HG03060 (cell line): Measurements from ENCODE around the gene MAN1C1.
"Not testable (repeated sequence)": the region's sequence is repeated elsewhere in the genome, so short reads cannot be mapped to it uniquely, and the experiment has no call there.

Source experiments
- ATAC-seq: cut with Tn5 transposase; IDR thresholded peaks from one replicate; pipeline ENCODE4 v1.9.1; 2021; ENCODE audit warnings: low read depth, moderate number of reproducible peaks; ENCODE audit not compliant: unreplicated experiment

MAN1C1 gene

DNA sequence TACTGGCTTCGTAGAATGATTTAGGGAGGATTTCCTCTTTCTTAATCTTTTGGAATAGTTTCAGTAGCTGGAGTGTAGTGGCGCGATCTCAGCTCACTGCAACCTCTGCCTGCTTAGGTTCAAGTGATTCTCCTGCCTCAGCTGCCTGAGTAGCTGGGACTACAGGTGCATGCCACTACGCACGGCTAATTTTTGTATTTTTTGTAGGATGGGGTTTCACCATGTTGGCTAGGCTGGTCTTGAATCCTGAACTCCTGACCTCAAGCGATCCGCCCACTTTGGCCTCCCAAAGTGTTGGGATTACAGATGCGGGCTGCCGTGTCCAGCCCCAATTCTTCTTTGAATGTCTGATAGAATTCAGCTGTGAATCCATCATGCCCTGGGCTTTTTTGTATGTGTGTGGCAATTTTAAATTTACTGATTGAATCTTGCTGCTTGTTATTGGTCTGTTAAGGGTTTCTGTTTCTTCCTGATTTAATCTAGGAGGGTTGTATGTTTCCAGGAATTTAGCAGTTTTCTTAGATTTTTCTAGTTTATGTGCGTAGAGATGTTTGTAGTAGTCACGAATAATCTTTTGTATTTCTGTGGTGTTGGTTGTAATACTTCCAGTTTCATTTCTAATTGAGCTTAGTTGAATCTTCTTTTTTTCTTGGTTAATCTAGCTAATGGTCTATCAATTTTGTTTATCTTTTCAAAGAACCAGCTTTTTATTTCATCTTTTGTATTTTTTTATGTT lies 15.3 kb downstream of the MAN1C1 start:
- ATAC-seq = no peak

DNA sequence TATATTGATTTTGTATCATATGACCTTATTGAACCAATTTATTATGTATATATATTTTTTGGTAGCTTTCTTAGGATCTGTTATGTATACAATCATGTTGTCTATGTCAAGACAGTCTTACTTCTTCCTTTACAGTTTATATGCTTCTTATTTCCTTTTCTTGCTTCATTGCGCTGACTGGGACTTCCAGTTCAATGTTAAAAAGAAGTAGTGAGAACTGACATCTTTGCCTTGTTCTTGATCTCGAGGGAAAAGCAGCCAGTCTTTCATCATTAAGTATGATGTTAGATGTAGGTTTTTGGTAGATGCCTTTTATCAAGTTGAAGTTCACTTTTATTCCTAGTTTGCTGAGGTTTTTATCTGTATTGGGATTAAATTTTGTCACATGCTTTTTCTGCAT lies 17.5 kb downstream of the MAN1C1 start:
- ATAC-seq = no peak

DNA sequence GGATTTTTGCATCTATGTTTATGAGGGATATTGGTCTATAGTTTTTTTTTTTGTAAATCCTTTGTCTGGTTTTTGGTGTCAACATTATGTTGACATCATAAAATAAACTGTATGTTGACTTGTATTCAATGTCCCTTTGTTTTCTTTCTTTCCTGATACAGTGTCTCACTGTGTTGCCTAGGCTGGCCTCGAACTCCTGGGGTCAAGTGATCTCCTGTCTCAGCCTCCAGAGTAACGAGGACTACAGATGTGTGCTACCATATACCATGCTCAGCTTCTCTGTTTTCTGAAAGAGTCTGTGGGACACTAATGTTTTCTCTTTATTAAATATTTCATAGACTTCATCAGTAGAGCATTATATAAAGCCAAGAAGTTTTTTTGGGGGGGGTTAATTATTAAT lies 18.3 kb downstream of the MAN1C1 start:
- ATAC-seq = no peak

DNA sequence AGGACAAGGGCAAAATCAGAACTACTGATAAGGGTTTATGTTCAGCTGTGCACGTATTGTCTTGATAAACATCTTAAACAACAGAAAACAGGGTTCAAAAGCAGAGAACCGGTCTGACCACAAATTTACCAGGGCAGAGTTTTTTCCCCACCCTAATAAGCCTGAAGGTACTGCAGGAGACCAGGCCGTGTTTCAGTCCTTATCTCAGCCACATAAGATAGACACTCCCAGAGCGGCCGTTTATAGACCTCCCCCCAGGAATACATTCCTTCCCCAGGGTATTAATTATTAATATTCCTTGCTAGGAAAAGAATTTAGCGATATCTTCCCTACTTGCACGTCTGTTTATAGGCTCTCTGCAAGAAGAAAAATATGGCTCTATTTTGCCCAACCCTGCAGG lies 19.6 kb downstream of the MAN1C1 start:
- ATAC-seq = not testable (repeated sequence)

DNA sequence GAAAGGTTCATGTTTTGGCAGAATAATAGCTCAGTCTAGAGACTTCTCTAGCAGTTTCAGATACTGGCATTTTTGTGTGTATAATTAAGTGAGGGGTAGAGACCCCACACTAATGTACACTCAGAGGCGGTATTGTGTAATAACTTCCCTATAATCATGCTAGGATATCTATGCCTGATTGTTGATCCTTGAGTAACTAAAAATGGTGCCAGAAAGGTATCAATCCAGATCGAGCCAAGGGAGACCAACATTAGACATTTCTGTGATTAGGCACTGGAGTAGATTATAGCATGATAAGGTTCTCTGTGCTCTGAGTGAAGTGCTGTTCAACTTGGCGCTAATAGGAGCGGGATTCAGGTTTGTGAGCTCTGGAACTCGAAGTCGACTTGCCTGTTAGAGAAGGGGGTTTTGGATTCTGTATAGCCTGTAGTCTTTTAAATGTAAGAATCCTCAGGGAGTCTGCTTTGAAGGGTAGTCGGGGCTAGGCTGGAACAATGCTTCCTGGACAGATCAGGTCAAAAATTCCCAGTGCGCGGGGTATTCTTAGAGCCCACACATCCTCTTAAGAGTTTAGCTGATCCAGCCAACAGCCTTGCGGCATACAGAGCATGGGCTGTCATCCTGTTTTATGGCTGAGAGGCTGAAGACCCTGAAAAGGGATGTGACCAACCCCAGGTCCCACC lies 24.2 kb downstream of the MAN1C1 start:
- ATAC-seq = no peak

DNA sequence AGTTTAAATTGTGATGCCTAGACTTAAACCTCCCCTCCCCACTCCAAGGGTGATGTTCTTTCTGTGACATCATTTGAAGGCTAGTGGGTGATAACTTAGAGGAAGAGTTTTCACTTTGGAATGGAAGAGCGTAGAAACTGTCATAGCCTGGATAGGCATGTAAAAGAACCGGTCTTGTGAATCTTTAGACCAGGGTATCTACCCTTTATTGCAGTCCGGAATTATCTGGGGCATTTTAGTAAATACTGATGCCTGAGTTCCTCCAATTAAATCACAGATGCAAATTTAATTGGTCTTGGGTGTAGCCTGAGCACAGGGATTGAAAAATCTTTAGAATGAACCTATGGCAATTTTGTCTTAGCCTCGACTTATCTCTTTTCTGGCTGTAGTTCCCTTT lies 24.7 kb downstream of the MAN1C1 start:
- no peak for ATAC-seq

DNA sequence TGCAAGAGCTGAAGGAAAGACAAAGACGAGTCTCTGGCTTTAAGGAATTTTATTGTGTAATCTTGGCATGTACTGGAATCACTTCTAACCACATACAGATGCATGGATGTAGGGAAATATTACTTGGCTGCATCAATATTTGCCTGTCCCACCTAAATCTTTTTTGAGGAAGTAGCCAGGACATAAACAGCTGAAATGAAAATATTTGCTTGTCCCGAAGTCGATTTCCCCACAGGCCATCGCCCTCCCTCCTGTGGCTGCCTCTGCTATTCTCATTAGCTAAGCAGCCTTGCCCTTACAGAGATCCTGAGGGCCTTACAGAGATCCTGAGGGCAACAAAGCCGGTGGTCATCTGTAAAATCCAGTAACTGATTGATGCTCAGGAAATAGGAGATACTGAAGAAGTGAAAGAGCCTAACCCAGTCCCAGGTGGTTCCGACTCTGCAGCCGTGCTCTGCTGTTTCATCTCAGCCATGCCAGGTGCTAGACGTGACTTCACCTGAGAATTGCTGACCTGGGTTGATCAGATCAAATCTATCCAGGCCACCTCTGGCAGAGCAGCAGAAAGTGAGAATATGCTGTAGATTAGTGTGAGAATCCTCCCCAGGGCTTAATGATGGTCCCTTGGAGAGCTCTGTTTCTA lies 25.5 kb downstream of the MAN1C1 start:
- no peak for ATAC-seq

DNA sequence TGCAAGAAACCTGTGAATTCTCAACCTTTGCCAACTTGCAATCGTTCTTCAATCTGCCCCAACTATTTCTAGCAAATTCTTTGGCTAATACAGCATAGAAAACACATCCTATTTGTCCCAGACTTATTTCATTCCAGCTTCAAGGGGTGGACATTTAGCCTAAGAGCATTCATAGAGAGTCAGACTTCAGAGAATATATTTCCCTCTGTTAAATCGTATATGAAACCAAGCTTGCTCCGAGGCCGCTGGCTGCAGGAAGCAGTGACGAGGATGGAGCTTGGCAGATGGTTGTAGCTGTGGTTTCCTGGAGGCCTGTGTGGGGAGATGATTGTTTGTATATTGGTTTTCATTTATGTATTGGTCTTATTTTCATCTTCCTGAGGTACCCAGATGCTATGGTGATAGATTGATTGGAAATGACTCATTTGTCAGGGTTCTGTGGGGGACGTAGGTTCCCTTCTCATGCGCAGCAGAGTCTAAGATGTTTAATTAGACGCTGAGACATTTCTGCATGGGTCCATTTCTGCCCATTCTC lies 26.1 kb downstream of the MAN1C1 start:
- peak; percentile 52 for ATAC-seq

DNA sequence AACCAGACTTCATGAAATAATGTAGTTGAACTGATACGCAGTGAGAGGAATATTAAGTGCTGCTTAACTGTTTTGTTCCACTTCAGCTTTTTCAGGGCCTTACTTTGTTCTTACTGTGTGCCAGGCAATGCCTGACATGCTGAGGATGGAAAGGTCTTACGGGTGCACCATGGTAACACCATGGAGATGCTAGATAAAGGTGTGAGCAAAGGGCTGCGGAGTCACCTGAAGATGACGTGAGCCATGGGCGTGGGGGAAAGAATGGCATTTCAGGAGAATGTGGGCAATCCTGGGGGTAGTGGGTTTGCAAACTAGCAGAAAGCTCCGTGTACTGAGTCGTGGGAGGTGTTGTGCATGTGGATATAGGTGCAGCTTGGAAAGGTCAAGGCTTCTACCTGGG lies 27.3 kb downstream of the MAN1C1 start:
- no peak for ATAC-seq

DNA sequence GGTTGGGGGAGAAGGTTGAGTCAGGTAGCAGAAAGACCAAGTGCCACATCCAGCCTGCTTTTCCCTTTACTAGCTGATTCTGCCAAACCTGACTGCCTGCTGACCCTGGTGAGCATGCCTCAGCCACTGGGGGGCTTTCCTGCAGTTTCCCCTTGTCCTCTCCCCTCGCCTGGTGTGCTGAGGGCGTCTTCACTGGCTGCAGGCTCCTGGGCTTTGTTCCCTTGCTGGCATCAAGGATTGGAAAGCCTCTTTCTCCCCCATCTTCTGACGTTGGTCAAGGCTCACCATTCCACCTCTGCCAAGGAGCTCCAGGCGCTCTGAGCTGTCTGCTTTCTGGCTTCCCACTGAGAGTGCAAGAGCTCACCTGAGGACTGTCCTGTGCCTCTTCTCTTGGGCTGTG lies 28.4 kb downstream of the MAN1C1 start:
- ATAC-seq = no peak

DNA sequence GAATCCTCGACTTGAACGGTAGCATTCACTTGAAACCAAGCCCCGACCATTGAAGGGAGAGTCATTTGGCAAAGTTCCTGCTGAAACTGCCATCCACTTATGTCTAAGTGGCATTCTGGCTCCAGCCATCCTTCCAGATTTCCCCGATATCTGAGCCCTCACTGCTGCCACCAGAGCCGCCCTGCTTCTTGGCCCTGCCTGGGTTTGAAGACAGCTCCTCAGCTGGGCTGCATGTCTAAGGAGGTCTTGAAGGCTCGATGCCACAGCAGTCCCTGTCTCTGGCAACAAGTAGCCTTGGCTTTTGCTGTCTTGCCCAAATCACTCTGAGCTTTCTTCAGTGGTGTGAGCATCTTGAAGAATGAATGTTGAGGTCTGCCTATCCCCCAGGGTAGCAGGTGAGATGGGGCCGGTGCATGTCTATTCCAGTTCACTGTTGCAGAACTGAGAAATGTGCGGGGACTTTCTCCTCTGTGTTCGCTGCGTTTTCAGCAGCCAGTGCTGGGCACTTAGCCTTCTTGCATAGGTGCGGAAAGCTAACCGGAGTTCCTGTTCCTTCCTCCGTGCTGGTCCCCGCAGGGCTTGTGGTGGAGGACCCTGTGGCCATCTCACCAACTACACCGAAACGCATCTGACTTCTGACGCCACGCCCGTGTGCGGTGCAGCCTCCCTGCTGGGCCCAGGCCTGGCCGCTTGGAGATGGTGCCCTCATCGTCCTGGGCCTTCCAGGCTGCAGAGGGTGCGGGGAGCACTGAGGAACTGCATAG lies 29.2 kb downstream of the MAN1C1 start:
- ATAC-seq = no peak

DNA sequence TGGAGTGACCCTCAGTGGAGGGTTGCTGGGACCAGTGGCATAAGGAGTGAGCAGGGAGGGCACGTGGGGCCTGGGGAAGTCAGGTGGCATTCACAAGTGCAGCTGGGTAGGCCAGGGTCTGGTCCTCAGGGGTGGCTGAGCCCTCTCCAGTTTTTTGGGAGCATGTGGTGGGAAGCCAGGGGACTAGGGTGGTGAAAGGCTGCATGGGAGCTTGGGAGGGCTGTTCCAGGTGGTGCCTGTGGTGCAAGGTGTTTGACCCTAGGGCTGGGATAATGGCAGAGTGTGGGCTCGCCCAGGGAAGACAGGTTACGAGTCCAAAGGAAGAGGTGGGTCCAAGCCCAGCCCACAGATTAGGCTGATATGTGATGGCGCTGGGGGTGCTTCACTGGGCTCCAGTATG lies 30.5 kb downstream of the MAN1C1 start:
- ATAC-seq = no peak

DNA sequence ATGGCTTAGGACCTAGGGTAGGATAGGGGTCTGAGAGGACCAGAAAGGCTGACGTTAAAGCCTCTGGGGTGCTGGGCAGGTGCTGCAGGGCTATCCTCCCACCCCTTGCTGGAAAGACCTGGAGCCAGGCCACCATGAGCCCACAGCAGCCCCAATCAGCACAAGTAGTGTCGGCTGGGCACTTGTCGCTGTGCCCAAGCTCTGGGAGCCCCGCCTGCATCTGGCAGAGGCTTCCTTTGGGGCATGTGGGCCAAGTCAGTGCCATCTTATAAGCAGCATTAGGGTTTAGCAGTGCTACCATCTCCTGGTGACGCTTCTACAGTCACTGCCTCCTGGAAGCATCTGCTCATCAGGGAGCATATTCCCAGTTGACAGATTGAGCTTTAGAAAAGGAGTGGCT lies 31.3 kb downstream of the MAN1C1 start:
- ATAC-seq = no peak

DNA sequence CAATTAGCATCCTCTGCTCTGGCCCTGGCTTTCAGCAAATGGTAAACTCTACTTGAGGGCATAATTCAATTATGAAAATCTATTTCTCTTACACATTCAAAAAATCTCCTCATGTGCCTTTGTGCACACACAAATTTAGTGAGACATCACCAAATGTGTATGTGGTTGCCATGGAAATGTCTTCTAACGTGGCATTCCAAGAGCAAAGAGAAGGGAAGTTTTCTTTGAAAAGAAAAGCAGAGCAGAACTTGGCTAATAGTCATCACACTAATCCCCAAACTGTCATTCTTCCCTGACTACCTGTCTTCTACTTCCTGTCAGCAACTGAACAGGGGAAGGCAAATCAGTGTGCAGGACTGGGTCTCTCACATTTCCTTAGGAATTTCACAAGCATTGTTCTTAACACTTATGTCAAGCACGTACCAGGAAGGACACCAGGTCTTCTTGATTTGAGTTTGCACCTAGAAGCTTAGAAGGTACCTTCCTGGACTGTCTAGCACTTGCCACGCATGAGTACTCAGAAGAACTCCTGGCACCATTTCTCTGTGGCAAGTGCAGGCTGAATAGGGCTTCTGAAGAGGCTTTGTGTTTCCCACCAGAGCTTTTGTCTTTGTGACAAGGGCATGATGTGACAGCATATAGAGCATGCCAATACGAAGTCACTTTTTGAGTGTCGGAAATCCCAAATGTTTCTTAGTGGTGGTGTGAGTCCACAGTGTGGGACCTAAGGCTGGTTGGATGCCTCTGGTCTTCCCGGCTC lies 32.3 kb downstream of the MAN1C1 start:
- no peak for ATAC-seq

DNA sequence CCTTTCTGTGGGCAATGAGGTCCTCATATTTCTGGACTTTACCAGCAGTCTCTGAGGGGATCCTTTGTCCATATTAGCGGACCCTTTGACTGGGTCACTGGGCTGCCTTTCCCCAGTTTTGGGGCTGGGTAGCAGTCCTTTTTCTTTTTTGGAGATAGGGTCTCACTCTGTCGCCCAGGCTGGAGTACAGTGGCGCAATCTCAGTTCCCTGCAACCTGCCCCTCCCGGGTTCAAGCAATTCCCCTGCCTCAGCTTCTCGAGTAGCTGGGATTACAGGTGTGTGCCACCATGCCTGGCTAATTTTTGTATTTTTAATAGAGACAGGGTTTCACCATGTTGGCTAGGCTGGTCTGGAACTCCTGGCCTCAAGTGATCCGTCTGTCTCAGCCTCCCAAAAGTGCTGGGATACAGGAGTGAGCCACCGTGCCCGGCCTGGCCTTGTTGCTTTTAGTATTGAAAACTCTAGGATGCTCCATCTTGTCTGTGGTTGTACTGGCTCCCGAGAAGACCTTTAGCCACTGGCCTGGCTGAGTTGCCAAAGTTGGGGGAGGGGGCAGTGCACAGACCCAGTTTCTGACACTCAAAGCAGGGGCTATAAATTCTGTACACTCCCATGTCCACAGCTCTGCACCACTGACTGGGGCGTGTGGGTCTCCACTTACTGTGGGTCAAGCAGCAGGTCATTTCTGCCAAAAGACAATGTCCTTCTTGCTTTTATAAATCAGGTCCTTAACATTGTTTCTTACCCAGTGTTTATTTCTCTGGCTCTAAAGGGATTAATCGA lies 33.1 kb downstream of the MAN1C1 start:
- no peak for ATAC-seq

DNA sequence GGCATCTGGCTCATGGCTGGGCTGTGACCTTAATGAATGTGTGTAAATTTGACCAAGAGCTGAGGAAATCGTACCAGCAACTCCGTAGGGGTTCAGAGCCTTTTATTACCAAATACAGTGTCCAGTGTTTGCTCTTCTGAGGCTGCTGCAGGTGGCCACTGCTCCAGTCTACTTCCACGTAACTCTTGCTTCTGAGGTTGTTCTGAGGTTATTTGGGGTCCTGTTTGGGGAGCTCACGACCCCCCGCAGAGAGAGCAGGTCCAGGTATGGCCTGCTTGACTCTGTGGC lies 33.6 kb downstream of the MAN1C1 start:
- ATAC-seq = no peak

DNA sequence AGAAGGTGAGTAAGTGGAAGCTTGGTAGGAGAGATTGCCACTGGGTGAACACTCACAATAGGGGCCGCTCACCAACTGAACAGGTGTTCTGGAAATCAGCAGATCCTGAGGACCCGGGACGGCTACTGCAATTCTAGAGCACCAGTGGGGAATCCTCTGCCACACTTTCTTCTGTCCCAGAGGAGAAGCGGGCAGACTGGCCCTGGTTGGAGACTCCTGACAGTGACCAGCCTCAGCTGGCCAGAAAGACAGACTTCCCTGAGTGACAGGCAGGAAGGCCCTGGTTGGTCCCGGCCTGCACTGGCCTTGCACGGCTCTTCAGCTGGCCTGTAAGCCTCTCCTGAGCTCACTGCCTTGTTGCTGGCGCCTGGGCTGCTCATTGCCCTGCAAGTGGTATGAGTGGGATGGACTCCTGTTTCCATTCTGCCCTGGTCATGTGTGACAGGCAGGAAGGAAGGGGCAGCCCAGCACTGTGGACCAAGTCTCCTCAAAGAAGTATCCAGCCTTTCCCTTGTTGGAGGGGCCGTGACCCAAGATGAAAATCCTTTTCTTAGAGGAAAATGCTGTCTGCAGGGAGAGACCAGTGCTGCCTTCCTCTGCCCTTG lies 34.5 kb downstream of the MAN1C1 start:
- no peak for ATAC-seq

DNA sequence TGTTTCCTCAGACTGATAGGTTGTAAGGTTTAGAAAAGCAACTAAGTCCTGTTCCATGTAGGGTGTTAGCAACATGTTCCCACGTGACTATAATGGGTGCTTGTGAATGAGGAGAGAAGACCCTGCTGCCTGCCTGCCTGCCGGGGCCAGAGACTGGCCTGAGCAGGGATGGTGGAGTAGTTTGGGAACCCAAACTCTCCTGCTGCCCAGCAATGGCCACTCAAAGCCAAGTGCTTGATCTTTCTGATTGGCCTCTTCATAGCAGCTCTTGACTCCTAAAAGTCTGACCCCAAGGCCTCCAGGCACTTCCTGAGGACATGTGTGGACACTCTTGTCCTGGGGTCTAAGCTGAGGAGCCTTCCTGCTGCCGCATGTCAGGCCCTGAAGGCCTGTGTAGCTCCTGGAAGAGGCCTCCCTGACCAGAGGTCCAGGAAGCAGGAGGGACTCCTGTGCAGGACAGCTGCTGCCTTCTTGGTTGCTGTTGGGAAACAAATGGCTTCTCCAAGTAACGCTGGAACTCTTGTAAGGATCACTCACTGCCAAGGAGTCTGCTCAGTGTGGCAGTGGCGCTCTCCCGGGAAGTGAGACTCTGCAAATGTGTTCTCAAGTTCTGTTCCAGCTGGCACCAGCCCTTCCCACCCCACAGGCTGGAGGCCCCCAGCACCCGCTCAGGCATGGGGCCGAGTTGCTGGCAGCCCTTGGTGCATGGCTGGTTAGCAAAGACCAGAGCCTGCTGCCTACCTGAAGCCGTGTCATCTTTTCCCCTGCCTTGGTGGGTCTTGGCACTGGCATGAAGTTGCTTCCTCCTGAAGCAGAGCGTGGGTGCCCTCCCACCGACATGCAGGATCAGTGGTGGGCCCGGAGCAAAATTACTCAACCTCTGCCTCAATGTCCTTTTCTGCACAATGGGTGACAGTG lies 35.5 kb downstream of the MAN1C1 start:
- no peak for ATAC-seq
